Neural progenitor cell (in vitro differentiated cells): ENCODE measurements around the gene ESR2.

Source experiments
- EZH2 ChIP-seq: fragments of 200-600 bp; sonication (generic); IDR thresholded peaks from 2 replicates; pipeline ENCODE4 v1.6.1; 2017; ENCODE audit warnings: antibody characterized with exemption, mild to moderate bottlenecking, moderate library complexity
- EZH2phosphoT487 ChIP-seq: fragments of 200-600 bp; sonication (generic); IDR thresholded peaks from 2 replicates; pipeline ENCODE4 v1.6.1; 2017; ENCODE audit warnings: antibody characterized with exemption
- TF ChIP-seq, protein P1 (sequence below): fragments of 200-600 bp; sonication (generic); IDR thresholded peaks from 2 replicates; pipeline ENCODE4 v1.5.1; 2017; ENCODE audit warnings: antibody characterized with exemption, mild to moderate bottlenecking

DNA sequence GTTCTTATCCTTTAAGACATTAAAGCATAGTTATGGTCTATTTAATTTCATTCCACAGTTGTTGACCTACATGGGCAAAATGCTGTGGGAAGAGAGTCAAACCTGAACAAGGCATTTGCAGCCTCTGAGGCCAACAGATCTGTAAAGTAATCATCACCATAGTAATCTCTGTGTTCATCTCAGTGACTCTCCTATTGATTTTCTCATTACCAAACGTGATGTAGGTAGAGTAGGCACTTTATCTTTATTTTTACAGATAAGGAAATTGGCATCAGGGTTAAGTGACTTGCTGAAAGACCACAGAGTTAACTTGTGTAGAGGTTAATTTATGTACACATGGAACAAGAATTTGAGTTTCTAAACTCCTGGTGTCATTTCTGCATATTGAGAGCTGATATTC lies 203.0 kb downstream of the ESR2 start:
- TF ChIP-seq, protein P1, sequence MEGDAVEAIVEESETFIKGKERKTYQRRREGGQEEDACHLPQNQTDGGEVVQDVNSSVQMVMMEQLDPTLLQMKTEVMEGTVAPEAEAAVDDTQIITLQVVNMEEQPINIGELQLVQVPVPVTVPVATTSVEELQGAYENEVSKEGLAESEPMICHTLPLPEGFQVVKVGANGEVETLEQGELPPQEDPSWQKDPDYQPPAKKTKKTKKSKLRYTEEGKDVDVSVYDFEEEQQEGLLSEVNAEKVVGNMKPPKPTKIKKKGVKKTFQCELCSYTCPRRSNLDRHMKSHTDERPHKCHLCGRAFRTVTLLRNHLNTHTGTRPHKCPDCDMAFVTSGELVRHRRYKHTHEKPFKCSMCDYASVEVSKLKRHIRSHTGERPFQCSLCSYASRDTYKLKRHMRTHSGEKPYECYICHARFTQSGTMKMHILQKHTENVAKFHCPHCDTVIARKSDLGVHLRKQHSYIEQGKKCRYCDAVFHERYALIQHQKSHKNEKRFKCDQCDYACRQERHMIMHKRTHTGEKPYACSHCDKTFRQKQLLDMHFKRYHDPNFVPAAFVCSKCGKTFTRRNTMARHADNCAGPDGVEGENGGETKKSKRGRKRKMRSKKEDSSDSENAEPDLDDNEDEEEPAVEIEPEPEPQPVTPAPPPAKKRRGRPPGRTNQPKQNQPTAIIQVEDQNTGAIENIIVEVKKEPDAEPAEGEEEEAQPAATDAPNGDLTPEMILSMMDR, result no peak
- TF ChIP-seq EZH2 (no peak), EZH2phosphoT487 (no peak)
